Measurements from ENCODE around the gene ABCF3. TPM values are rescaled to one million over a fixed set of nuclear protein-coding genes. Genes with fewer than 3 reads are reported as not detected.

Gene ABCF3, protein sequence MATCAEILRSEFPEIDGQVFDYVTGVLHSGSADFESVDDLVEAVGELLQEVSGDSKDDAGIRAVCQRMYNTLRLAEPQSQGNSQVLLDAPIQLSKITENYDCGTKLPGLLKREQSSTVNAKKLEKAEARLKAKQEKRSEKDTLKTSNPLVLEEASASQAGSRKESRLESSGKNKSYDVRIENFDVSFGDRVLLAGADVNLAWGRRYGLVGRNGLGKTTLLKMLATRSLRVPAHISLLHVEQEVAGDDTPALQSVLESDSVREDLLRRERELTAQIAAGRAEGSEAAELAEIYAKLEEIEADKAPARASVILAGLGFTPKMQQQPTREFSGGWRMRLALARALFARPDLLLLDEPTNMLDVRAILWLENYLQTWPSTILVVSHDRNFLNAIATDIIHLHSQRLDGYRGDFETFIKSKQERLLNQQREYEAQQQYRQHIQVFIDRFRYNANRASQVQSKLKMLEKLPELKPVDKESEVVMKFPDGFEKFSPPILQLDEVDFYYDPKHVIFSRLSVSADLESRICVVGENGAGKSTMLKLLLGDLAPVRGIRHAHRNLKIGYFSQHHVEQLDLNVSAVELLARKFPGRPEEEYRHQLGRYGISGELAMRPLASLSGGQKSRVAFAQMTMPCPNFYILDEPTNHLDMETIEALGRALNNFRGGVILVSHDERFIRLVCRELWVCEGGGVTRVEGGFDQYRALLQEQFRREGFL
- 10 to 100 TPM; 31.8 to 54.9 (median 39.5) TPM for total RNA-seq

DNA sequence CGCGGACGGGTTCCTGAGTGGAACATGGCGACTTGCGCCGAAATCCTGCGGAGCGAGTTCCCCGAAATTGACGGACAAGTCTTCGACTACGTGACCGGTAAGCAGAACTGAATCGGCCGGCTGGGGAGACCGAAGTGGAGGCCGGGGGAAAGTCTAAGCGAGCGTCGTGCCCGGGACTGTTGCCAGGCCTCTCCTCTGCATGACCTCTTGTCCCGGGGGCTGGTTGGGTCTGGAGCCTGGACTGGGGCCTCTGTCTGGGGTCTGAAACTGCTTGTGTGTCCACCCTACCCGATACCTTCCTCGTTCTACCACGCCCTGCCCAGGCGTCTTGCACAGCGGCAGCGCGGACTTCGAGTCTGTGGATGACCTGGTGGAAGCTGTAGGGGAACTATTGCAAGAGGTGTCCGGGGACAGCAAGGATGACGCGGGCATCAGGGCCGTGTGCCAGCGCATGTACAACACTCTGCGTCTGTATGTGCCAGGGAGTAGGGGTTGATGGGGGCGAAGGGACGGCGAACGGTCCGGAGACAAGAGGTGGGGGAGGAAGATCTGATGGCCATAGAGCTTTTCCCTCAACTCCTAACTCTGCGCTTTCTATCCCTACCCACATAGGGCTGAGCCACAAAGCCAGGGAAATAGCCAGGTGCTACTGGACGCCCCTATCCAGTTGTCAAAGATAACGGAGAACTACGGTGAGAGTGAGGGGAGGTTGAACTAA, at the start of gene ABCF3:
TSS of gene ABCF3 (plus strand) at position 16 of the 718 bp plus-strand sequence. CDS start at position 25, 9 bp downstream.
- no peak for TF ChIP-seq EP300 (IDR thresholded peaks at IDR 0.05)
- TF ChIP-seq POLR2A (IDR thresholded peaks at IDR 0.05) = peak; percentile 81
- TF ChIP-seq, protein P1, sequence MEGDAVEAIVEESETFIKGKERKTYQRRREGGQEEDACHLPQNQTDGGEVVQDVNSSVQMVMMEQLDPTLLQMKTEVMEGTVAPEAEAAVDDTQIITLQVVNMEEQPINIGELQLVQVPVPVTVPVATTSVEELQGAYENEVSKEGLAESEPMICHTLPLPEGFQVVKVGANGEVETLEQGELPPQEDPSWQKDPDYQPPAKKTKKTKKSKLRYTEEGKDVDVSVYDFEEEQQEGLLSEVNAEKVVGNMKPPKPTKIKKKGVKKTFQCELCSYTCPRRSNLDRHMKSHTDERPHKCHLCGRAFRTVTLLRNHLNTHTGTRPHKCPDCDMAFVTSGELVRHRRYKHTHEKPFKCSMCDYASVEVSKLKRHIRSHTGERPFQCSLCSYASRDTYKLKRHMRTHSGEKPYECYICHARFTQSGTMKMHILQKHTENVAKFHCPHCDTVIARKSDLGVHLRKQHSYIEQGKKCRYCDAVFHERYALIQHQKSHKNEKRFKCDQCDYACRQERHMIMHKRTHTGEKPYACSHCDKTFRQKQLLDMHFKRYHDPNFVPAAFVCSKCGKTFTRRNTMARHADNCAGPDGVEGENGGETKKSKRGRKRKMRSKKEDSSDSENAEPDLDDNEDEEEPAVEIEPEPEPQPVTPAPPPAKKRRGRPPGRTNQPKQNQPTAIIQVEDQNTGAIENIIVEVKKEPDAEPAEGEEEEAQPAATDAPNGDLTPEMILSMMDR (IDR thresholded peaks at IDR 0.05) = no peak
- TF ChIP-seq POLR2AphosphoS5 (IDR thresholded peaks at IDR 0.05) = peak; percentile 95
- H3K36me3 ChIP-seq = peaks cover 0 to 73% of the 10 kb centered on the region in 2 donors
- peak within 1 kb of the TSS; percentile 41 to 89 (median 88) for H3K27ac ChIP-seq
- WGBS, 2 donors (ENCODE audit: low coverage in 1 of 2) = 0% methylated on average over 4 to 6 of the region's 45 CpGs
- H3K9me3 ChIP-seq = no peaks in the 10 kb centered on the region
- H3K4me3 ChIP-seq = peak within 1 kb of the TSS; percentile 73 to 94
- H3K4me1 ChIP-seq = peaks cover 0 to 44% (median 16%) of the 10 kb centered on the region in 3 donors
- H3K27me3 ChIP-seq = no peaks in the 10 kb centered on the region
- peak; percentile 17 for ATAC-seq

DNA sequence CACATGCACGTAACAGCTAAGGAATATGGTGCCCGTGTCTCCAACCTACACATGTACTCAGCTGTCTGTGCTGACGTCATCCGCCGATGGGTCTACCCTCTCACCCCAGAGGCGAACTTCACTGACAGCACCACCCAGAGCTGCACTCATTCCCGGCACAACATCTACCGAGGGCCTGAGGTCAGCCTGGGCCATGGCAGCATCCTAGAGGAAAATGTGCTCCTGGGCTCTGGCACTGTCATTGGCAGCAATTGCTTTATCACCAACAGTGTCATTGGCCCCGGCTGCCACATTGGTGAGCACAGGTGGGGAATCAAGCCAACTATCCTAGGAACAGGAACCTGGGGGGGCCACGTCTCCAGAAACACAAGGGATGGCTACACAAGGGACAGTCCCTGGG, 45.6 kb upstream of the ABCF3 start:
- TF ChIP-seq POLR2AphosphoS5 (IDR thresholded peaks at IDR 0.05) (no peak), POLR2A (IDR thresholded peaks at IDR 0.05) (no peak), EP300 (IDR thresholded peaks at IDR 0.05) (no peak)
- TF ChIP-seq, protein P1 (IDR thresholded peaks at IDR 0.05) = no peak
- H3K9me3 ChIP-seq = no peaks in the 10 kb centered on the region
- WGBS, 2 donors (ENCODE audit: low coverage in 1 of 2) = 91% methylated on average over 6 of the region's 10 CpGs; no CpG with 5 or more reads in 1 of the 2 donors
- no peak overlapping the region for H3K27ac ChIP-seq
- peaks cover 0 to 84% of the 10 kb centered on the region in 2 donors for H3K36me3 ChIP-seq
- H3K4me1 ChIP-seq = peaks cover 0 to 33% (median 6%) of the 10 kb centered on the region in 3 donors
- H3K27me3 ChIP-seq = no peaks in the 10 kb centered on the region
- no peak overlapping the region for H3K4me3 ChIP-seq
- ATAC-seq = no peak

DNA sequence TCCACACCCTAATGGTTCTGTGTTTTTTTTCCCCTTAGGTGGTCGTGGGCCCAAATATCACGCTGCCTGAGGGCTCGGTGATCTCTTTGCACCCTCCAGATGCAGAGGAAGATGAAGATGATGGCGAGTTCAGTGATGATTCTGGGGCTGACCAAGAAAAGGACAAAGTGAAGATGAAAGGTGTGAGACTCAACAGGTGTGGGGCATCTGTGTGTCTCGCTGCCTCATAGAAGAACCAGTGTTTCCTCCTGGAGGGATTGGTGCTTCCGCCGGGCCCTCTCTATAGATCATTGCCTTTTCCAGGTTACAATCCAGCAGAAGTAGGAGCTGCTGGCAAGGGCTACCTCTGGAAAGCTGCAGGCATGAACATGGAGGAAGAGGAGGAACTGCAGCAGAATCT, 43.8 kb upstream of the ABCF3 start:
- Histone ChIP-seq H3K4me1 (peaks cover 0 to 19% (median 0%) of the 10 kb centered on the region in 3 donors), H3K27me3 (no peaks in the 10 kb centered on the region), H3K9me3 (no peaks in the 10 kb centered on the region), H3K27ac (no peak overlapping the region), H3K4me3 (no peak overlapping the region), H3K36me3 (peaks cover 0 to 96% of the 10 kb centered on the region in 2 donors)
- 80% methylated on average over 5 of the region's 7 CpGs; no CpG with 5 or more reads in 1 of the 2 donors for WGBS, 2 donors (ENCODE audit: low coverage in 1 of 2)
- ATAC-seq = no peak
- TF ChIP-seq, protein P1 (IDR thresholded peaks at IDR 0.05) = no peak
- TF ChIP-seq EP300 (IDR thresholded peaks at IDR 0.05) (no peak), POLR2A (IDR thresholded peaks at IDR 0.05) (no peak), POLR2AphosphoS5 (IDR thresholded peaks at IDR 0.05) (no peak)

DNA sequence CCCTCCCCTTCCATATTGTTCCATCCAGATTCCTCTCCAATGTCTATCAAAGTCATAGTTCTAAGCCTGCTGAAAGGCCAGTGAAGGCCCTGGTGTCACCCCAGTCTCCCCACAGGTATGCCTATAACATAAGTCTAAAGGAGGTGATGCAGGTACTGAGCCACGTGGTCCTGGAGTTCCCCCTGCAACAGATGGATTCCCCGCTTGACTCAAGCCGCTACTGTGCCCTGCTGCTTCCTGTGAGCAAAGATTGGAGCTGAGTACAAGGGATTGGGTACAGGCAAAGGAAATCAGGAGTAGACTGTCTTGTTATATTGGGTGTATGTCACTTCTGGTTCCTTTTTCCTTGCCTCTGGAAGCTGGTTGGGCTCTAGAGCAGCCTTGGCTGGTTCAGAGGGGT, 42.7 kb upstream of the ABCF3 start:
- H3K27ac ChIP-seq = no peak overlapping the region
- H3K27me3 ChIP-seq = no peaks in the 10 kb centered on the region
- no peak overlapping the region for H3K4me3 ChIP-seq
- H3K36me3 ChIP-seq = peaks cover 0 to 85% of the 10 kb centered on the region in 2 donors
- no peak for ATAC-seq
- peaks cover 0 to 15% (median 0%) of the 10 kb centered on the region in 3 donors for H3K4me1 ChIP-seq
- H3K9me3 ChIP-seq = no peaks in the 10 kb centered on the region
- TF ChIP-seq POLR2A (IDR thresholded peaks at IDR 0.05) (no peak), EP300 (IDR thresholded peaks at IDR 0.05) (no peak), POLR2AphosphoS5 (IDR thresholded peaks at IDR 0.05) (no peak)
- TF ChIP-seq, protein P1 (IDR thresholded peaks at IDR 0.05) = no peak
- WGBS, 2 donors (ENCODE audit: low coverage in 1 of 2) = 80% methylated on average over 1 of the region's 3 CpGs; no CpG with 5 or more reads in 1 of the 2 donors

All from gastroesophageal sphincter (tissue), 4 donors.